Stimulated activated CD4-positive, alpha-beta T cell treated with anti-CD3 and anti-CD28 coated beads, Interleukin-1b, Interleukin-23, amount 100 ng/mL, for 1 hour (primary cell): ENCODE measurements around the gene HIVEP3.

Experiments used
- DNase-seq, 2 donors: peaks; one replicate each; pipeline ENCODE4 v3.0.0-alpha.2; 2020; ENCODE audit warnings: low read depth in 2 of 2

Gene HIVEP3

GRCh38 chr1:41650028-41650880 lies 268.5 kb downstream of the HIVEP3 start:
- no peak for DNase-seq

- no peak for DNase-seq
Observed at GRCh38 chr1:41649396-41650027, 269.2 kb downstream of the HIVEP3 start.

- DNase-seq: no peak
Observed at GRCh38 chr1:41648844-41649243, 269.9 kb downstream of the HIVEP3 start.

GRCh38 chr1:41648230-41648629 lies 270.5 kb downstream of the HIVEP3 start:
- DNase-seq: no peak

GRCh38 chr1:41647221-41648135 lies 271.2 kb downstream of the HIVEP3 start:
- DNase-seq: no peak

- no peak for DNase-seq
Observed at GRCh38 chr1:41646186-41646585, 272.5 kb downstream of the HIVEP3 start.

- no peak for DNase-seq
Observed at GRCh38 chr1:41645062-41645461, 273.7 kb downstream of the HIVEP3 start.

- no peak for DNase-seq
Observed at GRCh38 chr1:41642922-41643821, 275.6 kb downstream of the HIVEP3 start.

GRCh38 chr1:41641941-41642527 lies 276.7 kb downstream of the HIVEP3 start:
- no peak for DNase-seq

GRCh38 chr1:41641475-41641814 lies 277.3 kb downstream of the HIVEP3 start:
- no peak for DNase-seq

GRCh38 chr1:41640756-41641474 lies 277.8 kb downstream of the HIVEP3 start:
- DNase-seq: no peak

- DNase-seq: no peak
Observed at GRCh38 chr1:41640141-41640751, 278.5 kb downstream of the HIVEP3 start.

GRCh38 chr1:41639332-41639936 lies 279.3 kb downstream of the HIVEP3 start:
- DNase-seq: no peak

- DNase-seq: no peak
Observed at GRCh38 chr1:41638086-41639024, 280.4 kb downstream of the HIVEP3 start.

- DNase-seq: no peak
Observed at GRCh38 chr1:41637367-41637766, 281.4 kb downstream of the HIVEP3 start.

GRCh38 chr1:41633764-41634163 lies 285.0 kb downstream of the HIVEP3 start:
- no peak for DNase-seq

- no peak for DNase-seq
Observed at GRCh38 chr1:41632781-41633575, 285.7 kb downstream of the HIVEP3 start.
